ENCODE results near the gene S100B. TPM values are rescaled to one million over a fixed set of nuclear protein-coding genes. Genes with fewer than 3 reads are reported as not detected.
A peak's percentile ranks its signal among the peaks of the same experiment; 100 is the strongest.
"Not testable (repeated sequence)": the region's sequence is repeated elsewhere in the genome, so short reads cannot be mapped to it uniquely, and the experiment has no call there.

S100B gene
- total RNA-seq, 1 donor from 2014 or later, result not detected

DNA sequence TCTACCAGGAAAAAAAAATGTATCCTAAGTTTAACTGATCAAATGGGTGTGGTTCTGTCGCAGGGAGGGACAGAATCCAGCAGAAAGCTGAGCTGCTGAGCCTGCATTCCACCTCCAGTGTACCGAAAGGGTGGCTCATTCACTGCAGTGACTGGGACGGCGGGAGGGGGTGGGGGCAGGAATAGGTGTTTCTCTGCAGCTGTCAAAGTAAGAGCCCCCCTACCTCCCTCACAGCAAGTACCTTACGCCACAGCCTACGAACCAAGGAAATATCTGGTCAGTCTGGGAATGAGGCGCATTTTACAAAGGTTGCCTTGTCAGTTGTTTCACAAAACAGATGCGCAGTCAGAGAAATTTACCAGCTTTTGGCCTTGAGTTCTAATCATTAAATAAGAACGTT is 1.7 kb downstream of the S100B start:
- Mint-ChIP-seq H3K36me3 (ENCODE audit: low read depth) (no peaks in the 10 kb centered on the region), H3K27ac (no peak overlapping the region), H3K9me3 (no peaks in the 10 kb centered on the region), H3K4me1 (peaks cover 19% of the 10 kb centered on the region), H3K4me3 (no peak overlapping the region), H3K27me3 (peaks cover 1% of the 10 kb centered on the region)
- DNase-seq, result no peak
- intact Hi-C loops (cut with micrococcal nuclease), result no loop called here

DNA sequence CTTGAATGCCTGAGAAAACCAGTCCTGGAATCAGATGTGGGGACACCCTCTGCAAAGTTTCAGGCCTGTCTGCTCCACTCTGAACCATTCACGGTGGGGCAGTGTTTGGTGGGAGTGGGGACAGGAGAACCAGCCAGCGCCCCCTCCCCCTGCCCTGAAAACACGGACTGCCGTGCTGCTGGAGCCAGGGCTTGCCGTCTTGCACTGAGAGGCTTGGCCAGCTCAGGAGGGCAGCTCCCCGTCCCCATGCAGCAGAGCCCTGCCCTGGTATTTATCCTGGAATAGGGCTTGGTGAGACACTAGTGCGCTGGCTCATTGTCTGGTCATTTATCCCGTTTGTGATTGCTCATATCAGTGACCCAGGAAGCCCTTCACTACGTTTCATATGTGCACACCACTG is 3.9 kb downstream of the S100B start:
- peaks cover 1% of the 10 kb centered on the region for H3K27me3 Mint-ChIP-seq
- intact Hi-C loops (cut with micrococcal nuclease), result no loop called here
- no peaks in the 10 kb centered on the region for H3K36me3 Mint-ChIP-seq (ENCODE audit: low read depth)
- no peak overlapping the region for H3K4me3 Mint-ChIP-seq
- H3K27ac Mint-ChIP-seq, result no peak overlapping the region
- peaks cover 12% of the 10 kb centered on the region for H3K4me1 Mint-ChIP-seq
- no peaks in the 10 kb centered on the region for H3K9me3 Mint-ChIP-seq
- DNase-seq, result no peak

DNA sequence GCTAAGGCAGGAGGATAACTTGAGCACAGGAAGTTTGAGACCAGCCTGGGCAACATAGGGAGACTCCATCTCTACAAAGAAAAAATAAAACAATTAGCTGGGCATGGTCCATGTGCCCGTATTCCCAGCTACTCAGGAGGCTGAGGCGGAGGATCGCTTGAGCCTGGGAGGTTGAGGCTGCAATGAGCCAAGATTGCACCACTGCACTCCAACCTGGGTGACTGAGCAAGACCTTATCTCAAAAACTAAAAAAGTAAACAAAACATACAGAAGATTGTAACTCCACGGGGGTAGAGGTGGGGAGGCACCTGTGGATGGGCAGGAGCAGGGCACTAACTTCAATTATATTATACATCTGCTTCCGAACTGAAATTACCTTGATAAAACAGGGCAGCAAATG is 4.6 kb downstream of the S100B start:
- H3K4me1 Mint-ChIP-seq, result peaks cover 7% of the 10 kb centered on the region
- intact Hi-C loops (cut with micrococcal nuclease), result no loop called here
- no peaks in the 10 kb centered on the region for H3K36me3 Mint-ChIP-seq (ENCODE audit: low read depth)
- H3K9me3 Mint-ChIP-seq, result peaks cover 3% of the 10 kb centered on the region
- H3K27me3 Mint-ChIP-seq, result peaks cover 1% of the 10 kb centered on the region
- no peak overlapping the region for H3K27ac Mint-ChIP-seq
- no peak for DNase-seq
- no peak overlapping the region for H3K4me3 Mint-ChIP-seq

DNA sequence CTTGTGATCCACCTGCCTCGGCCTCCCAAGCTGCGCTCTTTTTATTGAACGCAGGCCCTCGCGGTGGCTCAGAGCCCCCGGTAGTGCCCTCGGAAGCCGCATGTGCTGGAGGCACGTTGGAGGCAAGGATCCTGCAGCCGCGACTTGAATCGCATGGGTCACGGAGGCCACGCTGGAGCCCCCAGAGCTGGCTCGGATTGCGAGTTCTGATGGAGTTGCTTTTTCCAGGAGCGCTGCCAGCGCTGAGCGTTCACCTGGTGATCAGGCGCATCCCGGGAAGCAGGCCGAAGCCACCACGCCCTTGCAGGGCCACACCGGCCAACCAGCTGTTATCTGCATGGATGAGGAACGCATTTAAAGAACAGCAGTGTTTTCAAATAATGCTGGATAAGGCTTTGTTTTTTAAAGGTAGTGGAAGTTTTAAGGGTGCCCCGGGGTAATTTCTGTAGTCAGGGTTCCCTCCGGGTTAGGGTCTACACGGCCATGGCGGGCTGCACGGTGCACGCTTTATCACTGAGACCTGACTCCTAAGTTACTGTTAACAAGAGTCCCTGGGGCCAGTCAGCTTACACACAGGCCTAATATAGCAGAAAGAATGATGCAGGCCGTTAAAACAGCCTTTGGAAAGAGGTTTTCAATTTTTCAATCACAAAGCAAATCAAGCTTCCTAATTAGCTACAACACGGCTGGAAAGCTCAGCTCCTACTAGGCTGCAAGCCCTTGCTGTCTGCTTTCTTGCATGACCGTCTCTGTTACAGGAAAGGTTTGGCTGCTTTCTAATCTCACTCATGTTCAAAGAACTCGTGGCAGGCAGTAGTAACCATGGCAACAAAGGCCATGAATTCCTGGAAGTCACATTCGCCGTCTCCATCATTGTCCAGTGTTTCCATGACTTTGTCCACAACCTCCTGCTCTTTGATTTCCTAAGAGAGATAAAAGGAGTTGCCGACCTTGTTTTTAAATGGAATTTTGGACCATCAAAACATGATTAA is 6.0 kb downstream of the S100B start:
- H3K4me1 Mint-ChIP-seq, result no peaks in the 10 kb centered on the region
- peak; percentile 67 for DNase-seq
- no peaks in the 10 kb centered on the region for H3K36me3 Mint-ChIP-seq (ENCODE audit: low read depth)
- H3K27ac Mint-ChIP-seq, result no peak overlapping the region
- intact Hi-C loops (cut with micrococcal nuclease), result no loop called here
- H3K9me3 Mint-ChIP-seq, result peaks cover 4% of the 10 kb centered on the region
- no peaks in the 10 kb centered on the region for H3K27me3 Mint-ChIP-seq
- no peak overlapping the region for H3K4me3 Mint-ChIP-seq

DNA sequence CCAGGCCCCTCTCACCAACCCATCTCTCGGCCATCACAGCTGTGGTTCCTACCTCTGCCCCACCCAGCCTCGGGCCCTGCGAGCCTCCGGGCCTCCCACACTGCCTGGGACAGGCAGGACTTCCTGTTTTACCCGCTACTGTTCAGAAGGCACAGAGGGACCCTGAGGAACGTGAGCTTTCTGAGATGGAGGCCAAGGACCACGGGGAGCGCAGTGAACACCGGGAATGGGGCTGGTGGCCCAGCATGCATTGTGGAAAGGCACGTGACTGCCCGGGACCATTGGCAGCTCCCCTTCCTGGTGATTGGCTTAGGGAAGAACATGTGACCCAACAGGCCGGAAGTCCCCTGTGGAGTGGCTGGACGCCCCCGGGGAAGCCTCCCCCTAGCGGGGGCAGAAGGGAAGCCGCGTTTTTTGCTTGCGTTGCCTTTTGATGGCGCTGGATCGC is 7.0 kb downstream of the S100B start:
- intact Hi-C loops (cut with micrococcal nuclease), result no loop called here
- no peak for DNase-seq
- H3K4me3 Mint-ChIP-seq, result no peak overlapping the region
- H3K27me3 Mint-ChIP-seq, result no peaks in the 10 kb centered on the region
- H3K36me3 Mint-ChIP-seq (ENCODE audit: low read depth), result no peaks in the 10 kb centered on the region
- no peak overlapping the region for H3K27ac Mint-ChIP-seq
- no peaks in the 10 kb centered on the region for H3K4me1 Mint-ChIP-seq
- peaks cover 9% of the 10 kb centered on the region for H3K9me3 Mint-ChIP-seq

DNA sequence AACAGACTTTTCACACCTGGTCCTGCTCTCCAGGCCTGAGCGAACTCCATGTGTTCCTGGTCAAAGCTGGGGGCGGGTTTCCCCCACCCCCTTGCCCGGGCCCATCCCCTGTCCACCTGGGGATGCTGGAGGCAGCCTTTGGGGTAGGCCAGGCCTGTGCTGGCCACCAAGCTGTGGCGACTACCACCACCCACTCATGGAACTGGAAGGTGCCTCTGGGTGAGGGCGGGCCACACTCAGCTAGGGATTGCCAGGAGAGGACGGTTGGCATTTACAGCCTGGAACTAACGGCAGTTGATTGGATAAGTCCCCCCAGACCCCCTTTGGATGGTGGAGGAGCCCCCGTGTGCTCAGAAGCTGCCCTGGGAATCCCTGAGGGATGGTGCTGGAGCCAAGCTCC is 7.9 kb downstream of the S100B start:
- intact Hi-C loops (cut with micrococcal nuclease), result no loop called here
- peaks cover 14% of the 10 kb centered on the region for H3K9me3 Mint-ChIP-seq
- H3K27ac Mint-ChIP-seq, result no peak overlapping the region
- no peaks in the 10 kb centered on the region for H3K36me3 Mint-ChIP-seq (ENCODE audit: low read depth)
- DNase-seq, result no peak
- H3K4me3 Mint-ChIP-seq, result no peak overlapping the region
- H3K27me3 Mint-ChIP-seq, result no peaks in the 10 kb centered on the region
- H3K4me1 Mint-ChIP-seq, result no peaks in the 10 kb centered on the region

DNA sequence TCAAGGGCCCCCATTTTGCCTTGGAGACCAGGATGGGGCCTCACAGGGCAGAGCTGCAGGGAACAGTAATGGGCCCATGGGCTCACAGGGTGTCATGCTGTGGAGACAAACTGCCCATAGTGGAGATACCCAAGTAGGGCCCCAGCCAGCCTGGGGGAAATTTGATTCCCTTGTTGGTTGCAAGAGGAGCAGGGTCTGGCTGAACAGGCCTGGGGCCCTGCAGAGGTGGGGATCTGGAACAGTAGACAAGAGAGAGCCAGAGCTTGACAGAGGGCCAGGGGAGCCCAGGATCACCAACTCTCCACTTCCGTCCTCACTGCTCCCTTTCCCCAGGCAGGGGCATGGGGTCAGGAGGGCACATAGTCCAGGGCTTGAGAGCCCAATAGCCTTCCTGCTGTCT is 8.7 kb downstream of the S100B start:
- Mint-ChIP-seq H3K4me1 (no peaks in the 10 kb centered on the region), H3K9me3 (peaks cover 21% of the 10 kb centered on the region), H3K4me3 (no peak overlapping the region), H3K27me3 (no peaks in the 10 kb centered on the region), H3K36me3 (ENCODE audit: low read depth) (no peaks in the 10 kb centered on the region), H3K27ac (no peak overlapping the region)
- intact Hi-C loops (cut with micrococcal nuclease), result no loop called here
- no peak for DNase-seq

DNA sequence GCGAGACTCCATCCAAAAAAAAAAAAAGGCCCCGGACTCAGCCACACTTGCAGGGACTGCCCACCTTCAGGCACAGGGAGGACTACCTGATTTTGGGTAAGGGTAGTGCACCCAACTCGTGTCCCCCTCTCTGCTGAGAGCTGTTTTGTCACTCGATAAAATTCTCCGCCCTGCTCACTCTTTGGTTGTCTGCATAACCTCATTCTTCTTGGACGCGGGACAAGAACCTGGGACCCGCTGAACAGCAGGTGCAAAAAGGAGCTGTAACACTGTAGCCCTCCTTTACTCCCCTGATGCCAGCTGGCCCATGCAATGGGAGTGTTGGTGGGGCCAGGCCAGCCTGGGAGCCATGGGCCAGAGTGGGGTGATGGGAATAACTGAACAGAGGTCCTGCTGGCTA is 10.6 kb downstream of the S100B start:
- intact Hi-C loops (cut with micrococcal nuclease), result no loop called here
- no peak overlapping the region for H3K4me3 Mint-ChIP-seq
- no peak overlapping the region for H3K27ac Mint-ChIP-seq
- peaks cover 33% of the 10 kb centered on the region for H3K9me3 Mint-ChIP-seq
- peaks cover 4% of the 10 kb centered on the region for H3K27me3 Mint-ChIP-seq
- no peak for DNase-seq
- no peaks in the 10 kb centered on the region for H3K4me1 Mint-ChIP-seq
- no peaks in the 10 kb centered on the region for H3K36me3 Mint-ChIP-seq (ENCODE audit: low read depth)

DNA sequence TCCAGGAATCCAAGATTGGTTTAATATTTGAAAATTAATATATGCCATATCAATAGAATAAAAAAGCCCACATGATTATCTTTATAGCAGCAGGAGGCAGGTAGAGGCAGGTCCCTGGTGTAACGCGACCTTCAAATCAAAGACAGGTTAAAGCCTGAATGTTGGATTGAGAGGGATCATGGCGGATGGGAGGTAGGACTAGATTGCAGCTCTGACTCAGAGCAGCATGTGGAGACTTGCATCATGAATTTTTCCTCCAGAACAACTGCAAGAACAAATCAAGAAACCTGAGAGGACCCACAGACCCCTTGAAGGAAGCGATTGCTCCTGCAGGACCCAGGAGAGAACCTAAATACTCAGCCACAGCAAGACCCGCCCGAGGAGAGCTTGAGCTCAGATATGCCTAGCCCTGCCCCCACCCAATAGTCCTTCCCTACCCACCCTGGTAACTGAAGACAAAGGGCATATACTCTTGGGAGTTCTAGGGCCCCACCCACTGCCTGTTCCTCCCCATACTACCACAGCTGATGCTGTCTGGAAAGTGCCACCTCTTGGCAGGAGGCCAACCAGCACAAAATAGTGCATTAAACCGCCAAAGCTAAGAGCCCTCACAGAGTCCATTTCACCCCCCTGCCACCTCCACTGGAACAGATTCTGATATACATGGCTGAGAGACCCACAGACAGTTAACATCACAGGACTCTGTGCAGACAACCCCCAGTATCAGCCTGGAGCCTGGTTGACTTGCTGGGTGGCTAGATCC is 19.5 kb downstream of the S100B start:
- H3K27ac Mint-ChIP-seq, result no peak overlapping the region
- H3K4me3 Mint-ChIP-seq, result no peak overlapping the region
- H3K4me1 Mint-ChIP-seq, result peaks cover 8% of the 10 kb centered on the region
- peaks cover 40% of the 10 kb centered on the region for H3K36me3 Mint-ChIP-seq (ENCODE audit: low read depth)
- peaks cover 63% of the 10 kb centered on the region for H3K9me3 Mint-ChIP-seq
- DNase-seq, result no peak
- intact Hi-C loops (cut with micrococcal nuclease), result no loop called here
- peaks cover 9% of the 10 kb centered on the region for H3K27me3 Mint-ChIP-seq

DNA sequence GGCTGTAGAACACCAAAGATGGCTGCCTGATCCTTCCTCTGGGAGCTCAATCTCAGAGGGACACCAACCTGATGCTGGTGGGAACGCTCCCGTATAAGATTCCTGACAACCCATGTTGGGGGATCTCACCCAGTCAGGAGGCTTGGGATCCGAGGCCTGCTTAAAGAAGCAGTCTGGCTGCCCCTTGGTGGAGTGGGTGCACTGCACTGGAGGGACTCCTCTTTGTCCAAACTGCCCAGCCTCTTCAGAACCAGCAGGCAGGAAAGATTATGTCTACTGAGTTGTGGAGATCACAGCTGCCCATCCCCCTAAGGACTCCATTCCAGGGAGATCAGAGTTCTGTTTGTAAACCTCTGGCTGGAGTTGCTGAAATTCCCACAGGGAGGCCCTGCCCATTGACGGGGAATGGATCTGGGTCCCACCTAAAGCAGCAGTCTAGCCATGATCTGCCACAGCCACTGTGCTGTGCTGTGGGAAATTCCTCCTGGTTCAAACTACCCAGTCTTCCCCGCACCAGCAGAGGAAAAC is 23.0 kb downstream of the S100B start:
- intact Hi-C loops (cut with micrococcal nuclease), result no loop called here
- peaks cover 55% of the 10 kb centered on the region for H3K36me3 Mint-ChIP-seq (ENCODE audit: low read depth)
- peaks cover 52% of the 10 kb centered on the region for H3K9me3 Mint-ChIP-seq
- no peaks in the 10 kb centered on the region for H3K27me3 Mint-ChIP-seq
- no peaks in the 10 kb centered on the region for H3K4me1 Mint-ChIP-seq
- no peak overlapping the region for H3K4me3 Mint-ChIP-seq
- DNase-seq, result peak; percentile 43
- no peak overlapping the region for H3K27ac Mint-ChIP-seq

DNA sequence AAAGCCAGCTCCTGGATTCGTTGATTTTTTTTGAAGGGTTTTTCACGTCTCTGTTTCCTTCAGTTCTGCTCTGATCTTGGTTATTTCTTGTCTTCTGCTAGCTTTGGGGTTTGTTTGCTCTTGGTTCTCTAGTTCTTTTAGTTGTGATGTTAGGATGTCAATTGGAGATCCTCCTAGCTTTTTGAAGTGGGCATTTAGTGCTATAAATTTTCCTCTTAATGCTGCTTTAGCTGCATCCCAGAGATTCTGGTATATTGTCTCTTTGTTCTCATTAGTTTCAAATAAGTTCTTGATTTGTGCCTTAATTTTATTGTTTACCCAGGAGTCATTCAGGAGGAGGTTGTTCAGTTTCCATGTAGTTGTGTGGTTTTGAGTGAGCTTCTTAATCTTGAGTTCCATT is 25.5 kb downstream of the S100B start:
- intact Hi-C loops (cut with micrococcal nuclease); DNase-seq; H3K27me3 Mint-ChIP-seq; H3K4me3 Mint-ChIP-seq; H3K27ac Mint-ChIP-seq; H3K4me1 Mint-ChIP-seq: not testable (repeated sequence)
- Mint-ChIP-seq H3K9me3 (peaks cover 36% of the 10 kb centered on the region), H3K36me3 (ENCODE audit: low read depth) (peaks cover 51% of the 10 kb centered on the region)

DNA sequence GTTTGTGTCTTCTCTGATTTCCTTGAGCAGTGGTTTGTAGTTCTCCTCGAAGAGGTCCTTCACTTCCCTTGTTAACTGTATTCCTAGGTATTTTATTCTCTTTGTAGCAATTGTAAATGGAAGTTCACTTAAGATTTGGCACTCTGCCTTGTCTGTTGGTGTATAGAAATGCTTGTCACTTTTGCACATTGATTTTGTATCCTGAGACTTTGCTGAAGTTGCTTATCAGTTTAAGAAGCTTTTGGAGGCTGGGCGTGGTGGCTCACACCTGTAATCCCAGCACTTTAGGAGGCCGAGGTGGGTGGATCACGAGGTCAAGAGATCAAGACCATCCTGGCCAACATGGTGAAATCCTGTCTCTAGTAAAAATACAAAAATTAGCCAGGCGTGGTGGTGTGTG is 27.1 kb downstream of the S100B start:
- H3K4me1 Mint-ChIP-seq; H3K27ac Mint-ChIP-seq; H3K27me3 Mint-ChIP-seq; intact Hi-C loops (cut with micrococcal nuclease); H3K4me3 Mint-ChIP-seq; DNase-seq: not testable (repeated sequence)
- H3K9me3 Mint-ChIP-seq, result peaks cover 27% of the 10 kb centered on the region
- H3K36me3 Mint-ChIP-seq (ENCODE audit: low read depth), result peaks cover 51% of the 10 kb centered on the region

DNA sequence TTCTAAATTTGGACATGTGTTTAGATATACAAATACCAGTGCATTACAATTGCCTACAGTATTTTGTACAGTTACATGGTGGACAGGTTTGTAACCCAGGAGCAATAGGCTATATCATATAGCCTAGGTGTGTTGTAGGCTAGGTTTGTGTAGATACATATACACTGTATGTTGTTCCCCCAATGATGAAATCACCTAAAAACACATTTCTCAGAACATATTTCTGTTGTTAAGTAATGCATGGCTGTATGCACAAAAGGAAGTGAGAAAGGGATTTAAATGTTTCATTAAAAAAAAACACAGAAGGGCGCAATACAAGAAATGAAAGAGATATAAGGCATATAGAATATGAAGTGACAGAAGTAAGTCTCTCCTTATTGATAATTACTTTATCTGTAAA is 32.0 kb downstream of the S100B start:
- peaks cover 12% of the 10 kb centered on the region for H3K9me3 Mint-ChIP-seq
- no peak overlapping the region for H3K27ac Mint-ChIP-seq
- H3K36me3 Mint-ChIP-seq (ENCODE audit: low read depth), result peaks cover 47% of the 10 kb centered on the region
- no peak overlapping the region for H3K4me3 Mint-ChIP-seq
- no peaks in the 10 kb centered on the region for H3K27me3 Mint-ChIP-seq
- DNase-seq, result no peak
- intact Hi-C loops (cut with micrococcal nuclease), result no loop called here
- H3K4me1 Mint-ChIP-seq, result peaks cover 2% of the 10 kb centered on the region

DNA sequence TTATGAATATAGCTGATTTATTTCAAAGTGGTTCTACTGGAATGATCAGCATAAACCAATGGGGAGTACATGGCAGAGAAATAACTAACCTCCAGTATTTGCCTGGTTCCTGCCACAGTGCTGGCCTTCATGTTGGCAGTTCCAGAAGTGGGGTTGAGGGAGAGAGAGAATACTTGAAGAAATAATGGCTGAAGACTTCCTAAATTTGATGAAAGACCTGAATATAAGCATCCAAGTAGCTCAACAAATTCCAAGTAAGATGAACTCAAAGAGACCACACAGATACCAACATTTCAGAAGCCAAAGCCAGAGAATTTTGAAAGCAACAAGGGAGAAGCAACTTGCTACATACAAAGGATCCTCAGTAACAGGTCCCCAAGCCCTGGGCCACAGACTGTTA is 34.3 kb downstream of the S100B start:
- H3K36me3 Mint-ChIP-seq (ENCODE audit: low read depth), result peaks cover 64% of the 10 kb centered on the region
- peaks cover 7% of the 10 kb centered on the region for H3K4me1 Mint-ChIP-seq
- H3K27ac Mint-ChIP-seq, result no peak overlapping the region
- H3K9me3 Mint-ChIP-seq, result peaks cover 12% of the 10 kb centered on the region
- intact Hi-C loops (cut with micrococcal nuclease), result no loop called here
- no peak overlapping the region for H3K4me3 Mint-ChIP-seq
- DNase-seq, result peak; percentile 40
- H3K27me3 Mint-ChIP-seq, result no peaks in the 10 kb centered on the region

Measured in activated CD4-positive, alpha-beta T cell treated with anti-CD3 and anti-CD28 coated beads, Interleukin-2, amount 10 ng/mL, durations not matched to agents 24 days and 14 days (primary cell).